RWPE1 (cell line): ENCODE data around the gene PSMD2.

Experiments used
- CTCF ChIA-PET: fragments of 350-600 bp; sonication (Branson Sonifier 250); formaldehyde crosslinking; extraction: SDS; loops from one replicate; lab custom pipeline; 2021; lab: Yijun Ruan, JAX
- POLR2A ChIA-PET: fragments of 400-600 bp; formaldehyde crosslinking; extraction: SDS; loops from one replicate; lab custom pipeline; 2020; ENCODE audit warnings: antibody characterized with exemption; ENCODE audit not compliant: low non-redundant PET; lab: Yijun Ruan, JAX
- DNase-seq: peaks from one replicate; pipeline ENCODE4 v3.0.0; 2012; ENCODE audit warnings: low spot score
- H3K27ac ChIP-seq: fragments of 450-650 bp; 2 replicates; pipeline ENCODE4 v1.5.1; 2017
- TF ChIP-seq, protein P1 (sequence below): fragments of 450-650 bp; conservative IDR thresholded peaks from 2 replicates; pipeline ENCODE4 v1.5.1; 2017; ENCODE audit warnings: low read depth, mild to moderate bottlenecking

Gene PSMD2

GRCh38 chr3:184351511-184352148 lies 52.6 kb downstream of the PSMD2 start:
- POLR2A ChIA-PET = no interaction called here
- CTCF ChIA-PET = no interaction called here
- TF ChIP-seq, protein P1, sequence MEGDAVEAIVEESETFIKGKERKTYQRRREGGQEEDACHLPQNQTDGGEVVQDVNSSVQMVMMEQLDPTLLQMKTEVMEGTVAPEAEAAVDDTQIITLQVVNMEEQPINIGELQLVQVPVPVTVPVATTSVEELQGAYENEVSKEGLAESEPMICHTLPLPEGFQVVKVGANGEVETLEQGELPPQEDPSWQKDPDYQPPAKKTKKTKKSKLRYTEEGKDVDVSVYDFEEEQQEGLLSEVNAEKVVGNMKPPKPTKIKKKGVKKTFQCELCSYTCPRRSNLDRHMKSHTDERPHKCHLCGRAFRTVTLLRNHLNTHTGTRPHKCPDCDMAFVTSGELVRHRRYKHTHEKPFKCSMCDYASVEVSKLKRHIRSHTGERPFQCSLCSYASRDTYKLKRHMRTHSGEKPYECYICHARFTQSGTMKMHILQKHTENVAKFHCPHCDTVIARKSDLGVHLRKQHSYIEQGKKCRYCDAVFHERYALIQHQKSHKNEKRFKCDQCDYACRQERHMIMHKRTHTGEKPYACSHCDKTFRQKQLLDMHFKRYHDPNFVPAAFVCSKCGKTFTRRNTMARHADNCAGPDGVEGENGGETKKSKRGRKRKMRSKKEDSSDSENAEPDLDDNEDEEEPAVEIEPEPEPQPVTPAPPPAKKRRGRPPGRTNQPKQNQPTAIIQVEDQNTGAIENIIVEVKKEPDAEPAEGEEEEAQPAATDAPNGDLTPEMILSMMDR = no peak
- no peak for DNase-seq
- peak overlapping the region; percentile 30 for H3K27ac ChIP-seq

GRCh38 chr3:184352149-184352785 lies 53.2 kb downstream of the PSMD2 start:
- ChIA-PET POLR2A (no interaction called here), CTCF (no interaction called here)
- TF ChIP-seq, protein P1 = no peak
- DNase-seq = no peak
- H3K27ac ChIP-seq = peak overlapping the region; percentile 30

- CTCF ChIA-PET = interaction anchor here (1.3 kb wide), 2 partner anchors 9 to 13 kb away, joined by 4 read pairs; no protein-coding TSS in a partner anchor
- TF ChIP-seq, protein P1 = no peak
- H3K27ac ChIP-seq = peak overlapping the region; percentile 30
- POLR2A ChIA-PET = no interaction called here
- no peak for DNase-seq
Measured at GRCh38 chr3:184352897-184353545, 54.0 kb downstream of the PSMD2 start.

DNA sequence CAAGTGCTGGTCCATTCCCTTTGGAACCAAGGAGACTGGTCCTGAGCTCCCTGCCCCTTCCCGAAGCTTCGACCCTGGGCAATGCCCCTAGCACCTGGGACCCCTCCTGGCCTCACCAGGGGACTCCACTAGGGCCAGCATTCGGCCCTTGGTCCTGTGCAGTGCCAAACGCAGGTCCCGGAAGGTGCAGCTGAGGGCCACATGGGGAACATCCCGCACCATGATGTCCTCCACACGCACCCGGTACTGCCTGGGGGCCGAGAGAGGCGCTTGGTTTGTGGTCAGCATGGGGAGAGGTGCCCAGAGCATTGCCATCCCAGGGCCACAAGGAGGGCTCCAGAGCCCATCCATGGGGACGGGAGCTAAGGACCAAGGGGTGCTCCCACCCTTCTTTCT lies 54.5 kb downstream of the PSMD2 start:
- no peak for DNase-seq
- ChIA-PET CTCF (interaction anchor here (0.7 to 1.3 kb wide), 4 partner anchors 10 to 391 kb away, joined by 3 to 4 read pairs (median 4); no protein-coding TSS in a partner anchor), POLR2A (no interaction called here)
- TF ChIP-seq, protein P1 = no peak
- H3K27ac ChIP-seq = no peak overlapping the region

DNA sequence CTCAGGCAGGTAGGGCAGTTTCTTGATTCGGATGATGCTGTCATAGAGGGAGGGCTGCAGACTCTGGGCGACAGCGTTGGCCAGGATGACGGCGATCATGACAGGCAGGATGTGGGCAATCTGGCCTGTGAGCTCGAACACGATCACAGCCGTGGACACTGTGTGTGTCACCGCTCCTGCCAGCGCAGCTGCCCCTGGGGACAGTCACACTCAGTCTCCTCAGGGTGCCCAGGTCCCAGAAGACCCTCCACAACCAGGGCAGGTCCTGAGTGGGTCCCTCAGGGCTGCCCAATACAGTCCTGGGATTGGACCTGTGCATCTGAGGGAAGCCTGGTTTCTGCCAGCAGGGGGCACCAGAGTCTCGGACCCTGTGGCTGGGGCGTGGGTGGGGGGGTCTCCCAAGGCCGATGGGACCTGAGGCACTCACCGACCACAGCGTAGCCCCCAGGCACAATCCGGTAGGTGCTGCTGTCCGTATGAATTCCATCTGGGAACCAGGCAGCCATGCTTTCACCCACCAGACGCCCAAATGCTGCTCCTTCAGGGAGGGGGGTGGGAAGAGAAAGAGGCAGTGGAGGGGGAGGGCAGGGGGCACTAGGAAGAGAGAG lies 55.2 kb downstream of the PSMD2 start:
- POLR2A ChIA-PET = no interaction called here
- TF ChIP-seq, protein P1 = peak; percentile 72
- no peak for DNase-seq
- CTCF ChIA-PET = interaction anchor here (0.7 to 1.3 kb wide), 6 partner anchors 10 to 390 kb away, joined by 3 to 4 read pairs (median 3); no protein-coding TSS in a partner anchor
- H3K27ac ChIP-seq = peak overlapping the region; percentile 19; the same call in 1 of the 2 replicates

DNA sequence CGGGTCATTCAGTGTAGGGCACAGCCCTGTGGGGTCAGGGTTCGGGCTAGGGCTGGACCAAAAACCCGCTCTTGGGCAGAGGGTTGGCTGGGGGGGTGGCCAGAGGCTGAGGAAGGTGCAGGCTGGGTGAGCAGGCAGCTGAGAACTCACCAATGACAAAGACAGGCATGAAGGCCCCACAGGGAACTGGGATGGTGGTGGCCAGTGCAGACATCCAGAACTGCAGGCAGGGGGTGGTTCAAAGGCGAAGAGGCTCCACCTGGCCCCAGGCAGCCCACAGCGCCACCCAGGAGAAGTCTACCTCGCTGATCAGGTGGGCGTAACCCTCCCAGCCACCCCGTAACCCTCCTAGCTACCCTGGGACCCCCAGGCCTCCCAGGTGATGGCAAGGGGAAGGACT lies 55.7 kb downstream of the PSMD2 start:
- TF ChIP-seq, protein P1 = no peak
- DNase-seq = no peak
- ChIA-PET CTCF (interaction anchor here (0.6 to 1.2 kb wide), 5 partner anchors 9 to 21 kb away, joined by 3 to 4 read pairs (median 3); partner anchors contain the start of gene FAM131A), POLR2A (no interaction called here)
- peak overlapping the region; percentile 19; the same call in 1 of the 2 replicates for H3K27ac ChIP-seq
